ENCODE measurements around the gene DMRTC1.
"Not testable (repeated sequence)": the region's sequence is repeated elsewhere in the genome, so short reads cannot be mapped to it uniquely, and the experiment has no call there.

DMRTC1 gene

GRCh38 chrX:72943819-72944169 is at the start of gene DMRTC1:
DMRTC1 (minus strand) TSS chrX:72943837; CDS start chrX:72875694, 68,143 bp downstream.
- DNase-seq = not testable (repeated sequence)

GRCh38 chrX:72980894-72981469 is 37.3 kb upstream of the DMRTC1 start:
- DNase-seq = not testable (repeated sequence)

- DNase-seq = not testable (repeated sequence)
Observed at GRCh38 chrX:72974885-72975284, 31.2 kb upstream of the DMRTC1 start.

GRCh38 chrX:72971859-72972258 is 28.2 kb upstream of the DMRTC1 start:
- not testable (repeated sequence) for DNase-seq

- DNase-seq = not testable (repeated sequence)
Observed at GRCh38 chrX:72959971-72960370, 16.3 kb upstream of the DMRTC1 start.

- DNase-seq = not testable (repeated sequence)
Observed at GRCh38 chrX:72943035-72943818, 410 bp downstream of the DMRTC1 start.

- not testable (repeated sequence) for DNase-seq
Observed at GRCh38 chrX:72942272-72942671, 1.4 kb downstream of the DMRTC1 start.

- DNase-seq = not testable (repeated sequence)
Observed at GRCh38 chrX:72937906-72938305, 5.7 kb downstream of the DMRTC1 start, which contains the start of gene FAM236A. FAM236A (plus strand) TSS chrX:72938206; CDS start chrX:72938263, 57 bp downstream.

- DNase-seq = not testable (repeated sequence)
Observed at GRCh38 chrX:72936882-72937455, 6.7 kb downstream of the DMRTC1 start.

- not testable (repeated sequence) for DNase-seq
Observed at GRCh38 chrX:72936455-72936854, 7.2 kb downstream of the DMRTC1 start.

- DNase-seq = not testable (repeated sequence)
Observed at GRCh38 chrX:72932283-72932682, 11.4 kb downstream of the DMRTC1 start.

- DNase-seq = not testable (repeated sequence)
Observed at GRCh38 chrX:72916096-72916495, 27.5 kb downstream of the DMRTC1 start.

GRCh38 chrX:72912315-72912714 is 31.3 kb downstream of the DMRTC1 start, which contains the start of gene FAM236C:
FAM236C (plus strand) TSS chrX:72912615; CDS start chrX:72912715, 100 bp downstream.
- not testable (repeated sequence) for DNase-seq

- DNase-seq = not testable (repeated sequence)
Observed at GRCh38 chrX:72889740-72890139, 53.9 kb downstream of the DMRTC1 start.

- not testable (repeated sequence) for DNase-seq
Observed at GRCh38 chrX:72882898-72883297, 60.7 kb downstream of the DMRTC1 start.

- not testable (repeated sequence) for DNase-seq
Observed at GRCh38 chrX:72837532-72837931, 106.1 kb downstream of the DMRTC1 start.

GRCh38 chrX:72830701-72831100 is 112.9 kb downstream of the DMRTC1 start:
- not testable (repeated sequence) for DNase-seq

Measured in SHP77 (cell line).